DMS 273 (cell line): Measurements from ENCODE around the gene STIL.
A peak's percentile ranks its signal among the peaks of the same experiment; 100 is the strongest.

Experiments
- DNase-seq: peaks from one replicate; lab custom pipeline; 2025; ENCODE audit not compliant: unreplicated experiment; lab: John Stamatoyannopoulos, UW

STIL gene

DNA sequence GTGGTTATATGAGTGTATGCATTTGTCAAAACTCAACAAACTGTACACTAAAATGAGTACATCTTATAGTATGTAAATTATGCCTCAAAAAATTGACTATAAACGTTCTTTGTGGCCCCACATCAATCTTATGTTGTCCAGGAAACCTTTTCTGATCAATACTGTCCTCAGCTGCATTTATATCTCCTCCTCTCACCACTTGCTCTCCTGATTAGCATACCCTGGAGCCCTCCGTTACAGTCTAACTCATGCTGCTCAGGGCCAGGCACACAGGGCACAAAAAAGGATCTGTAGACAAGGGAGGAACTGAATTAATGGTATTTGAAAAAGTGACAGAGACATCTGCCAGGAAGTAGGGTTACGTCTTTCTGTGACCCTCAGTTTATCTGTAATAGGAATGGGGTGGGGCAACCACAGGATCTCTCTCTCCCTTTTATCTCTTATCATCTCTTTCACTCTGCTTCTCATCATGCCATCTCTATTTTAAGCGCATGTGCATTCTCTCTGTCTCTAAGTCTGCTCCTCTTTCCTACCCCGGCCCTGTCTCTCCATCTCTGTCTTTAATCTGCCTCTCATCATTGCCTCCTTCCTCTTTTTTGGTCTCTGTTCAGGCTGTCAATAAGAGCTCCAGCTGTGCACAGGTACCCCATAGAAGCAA is 74.9 kb downstream of the STIL start:
- no peak for DNase-seq

DNA sequence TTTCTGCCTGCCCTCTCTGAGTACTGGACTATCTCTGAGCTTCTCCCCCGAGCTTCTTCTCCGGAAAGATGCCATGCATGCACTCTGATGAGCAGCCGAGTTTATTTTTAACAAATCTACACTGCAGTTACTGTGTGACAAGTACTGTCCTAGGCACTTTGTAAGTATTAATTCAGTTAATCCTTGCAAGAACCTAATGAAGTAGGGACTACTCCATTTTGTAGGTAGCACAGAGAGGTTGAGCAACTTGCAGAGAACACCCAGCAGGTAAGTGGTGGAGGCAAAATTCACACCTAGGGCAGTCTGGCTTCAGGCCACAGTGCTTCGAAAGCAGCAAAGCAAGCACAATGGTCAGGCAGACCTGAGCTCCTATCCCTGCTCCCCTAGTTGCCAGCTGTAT is 78.1 kb downstream of the STIL start:
- DNase-seq, result no peak

DNA sequence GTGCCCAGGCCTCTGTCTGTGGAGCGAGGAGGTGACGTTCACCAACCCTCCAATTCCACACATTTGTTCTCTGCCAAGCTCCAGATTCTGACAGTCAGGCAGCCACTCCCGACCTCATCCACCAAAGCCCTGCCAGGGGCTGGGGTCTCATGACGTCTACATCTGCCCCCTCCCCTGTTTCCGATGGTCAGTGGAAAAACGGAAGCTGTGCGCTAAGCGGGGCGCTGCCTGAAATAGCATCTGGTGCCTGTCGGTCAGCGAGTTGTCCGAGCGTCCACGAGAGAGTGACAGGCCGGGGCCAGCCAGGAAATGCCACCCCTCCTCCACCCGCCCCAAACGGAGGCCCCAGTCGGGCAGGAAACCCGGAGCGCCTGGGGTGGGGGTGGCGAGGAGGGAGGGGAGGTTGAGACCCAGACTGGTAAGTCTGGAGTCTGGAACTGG is 78.7 kb downstream of the STIL start:
- no peak for DNase-seq

DNA sequence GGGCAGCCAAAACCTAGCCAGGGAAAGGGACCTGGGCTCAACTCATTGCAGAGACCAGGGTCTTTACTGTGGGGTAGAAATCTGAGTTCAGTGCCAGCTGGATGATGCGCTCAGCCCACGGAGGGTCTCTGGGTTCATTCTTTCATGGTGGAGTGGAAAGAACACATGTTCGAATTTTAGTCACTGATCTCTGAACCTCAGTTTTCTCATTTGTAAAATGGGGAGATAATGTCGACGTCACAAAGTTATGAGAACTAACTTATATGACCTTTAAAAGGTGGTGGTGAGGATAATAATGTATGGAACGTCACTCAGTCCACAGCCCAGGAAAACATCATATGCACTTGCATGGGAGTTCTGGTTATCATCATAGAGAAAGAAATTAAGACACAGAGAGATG is 80.8 kb downstream of the STIL start:
- no peak for DNase-seq

DNA sequence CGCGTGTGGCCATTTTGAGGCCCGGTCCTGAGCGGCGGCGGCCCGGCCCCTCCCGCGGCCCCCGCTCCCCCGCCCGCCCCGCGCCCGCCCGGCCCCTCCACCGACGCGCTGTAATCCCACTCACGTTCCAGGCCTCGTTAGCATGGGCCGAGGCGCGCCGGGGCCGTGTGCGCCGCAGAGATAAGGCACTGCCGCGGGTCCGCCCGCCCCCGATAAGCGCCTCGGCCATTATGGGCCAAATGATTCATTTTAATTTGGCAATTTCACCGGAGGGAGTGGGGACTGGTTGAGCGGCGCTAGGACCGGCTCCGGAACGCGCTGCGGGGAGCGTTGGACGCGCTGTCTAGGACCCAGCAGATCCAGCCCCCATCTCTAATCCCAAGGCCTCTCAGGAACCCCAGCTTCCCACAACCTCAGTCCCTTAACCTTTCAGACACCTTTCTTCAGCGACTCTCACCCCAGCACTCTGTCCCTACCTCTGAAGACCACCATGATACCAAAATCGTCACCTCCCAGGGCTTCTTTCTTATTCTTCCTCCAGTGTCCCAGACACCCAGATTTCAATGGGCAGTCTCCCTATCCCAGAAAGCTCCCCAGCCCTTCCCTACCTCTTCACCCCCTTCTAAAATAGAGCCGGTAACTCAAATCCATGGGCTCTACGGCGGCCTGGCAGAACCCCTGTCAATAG is 81.6 kb downstream of the STIL start, which contains the start of gene TAL1:
Gene TAL1 (minus strand): TSS at position 39 of the 688 bp plus-strand sequence. CDS start 6,337 bp downstream, outside the sequence.
- no peak for DNase-seq

DNA sequence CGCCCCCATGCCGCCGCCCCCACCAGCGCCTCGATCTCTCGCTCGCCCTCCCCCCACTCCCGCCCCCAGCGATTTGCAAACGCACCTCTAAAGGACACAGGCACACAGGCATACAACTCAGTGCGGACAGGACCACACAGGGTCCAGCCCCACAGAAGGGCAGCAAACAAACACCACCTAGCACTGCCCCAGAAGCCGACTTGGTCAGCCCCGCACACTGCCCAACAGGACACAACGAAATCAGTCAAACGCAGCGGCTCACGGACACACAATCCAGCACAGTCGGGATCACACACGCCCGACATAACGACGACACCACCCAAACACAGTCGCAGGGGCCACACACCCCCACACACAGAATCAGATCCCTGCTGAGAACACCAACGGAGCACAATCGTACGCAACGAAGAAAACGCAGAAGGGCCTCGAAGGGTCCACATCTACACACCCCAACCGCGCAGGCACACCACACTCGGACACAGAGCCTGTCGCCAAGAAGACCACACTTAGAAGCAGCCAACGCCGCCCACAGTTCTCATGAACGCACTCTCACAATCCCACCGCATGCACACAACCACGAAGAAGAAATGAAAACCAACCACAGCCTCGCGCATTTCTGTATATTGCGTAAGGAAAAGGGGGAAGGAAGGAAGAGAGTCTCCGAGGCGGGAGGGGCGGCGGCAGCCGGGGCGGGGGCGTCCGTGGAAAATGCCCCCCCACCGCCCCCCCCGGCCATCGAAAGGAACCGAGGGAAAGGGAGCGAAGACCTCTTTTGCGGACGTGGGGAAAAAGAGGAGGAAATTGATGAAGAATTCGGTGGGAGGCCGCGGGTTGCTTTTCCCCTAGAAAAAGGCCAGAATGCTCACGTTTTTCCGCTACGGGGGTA is 82.4 kb downstream of the STIL start:
- DNase-seq, result no peak

DNA sequence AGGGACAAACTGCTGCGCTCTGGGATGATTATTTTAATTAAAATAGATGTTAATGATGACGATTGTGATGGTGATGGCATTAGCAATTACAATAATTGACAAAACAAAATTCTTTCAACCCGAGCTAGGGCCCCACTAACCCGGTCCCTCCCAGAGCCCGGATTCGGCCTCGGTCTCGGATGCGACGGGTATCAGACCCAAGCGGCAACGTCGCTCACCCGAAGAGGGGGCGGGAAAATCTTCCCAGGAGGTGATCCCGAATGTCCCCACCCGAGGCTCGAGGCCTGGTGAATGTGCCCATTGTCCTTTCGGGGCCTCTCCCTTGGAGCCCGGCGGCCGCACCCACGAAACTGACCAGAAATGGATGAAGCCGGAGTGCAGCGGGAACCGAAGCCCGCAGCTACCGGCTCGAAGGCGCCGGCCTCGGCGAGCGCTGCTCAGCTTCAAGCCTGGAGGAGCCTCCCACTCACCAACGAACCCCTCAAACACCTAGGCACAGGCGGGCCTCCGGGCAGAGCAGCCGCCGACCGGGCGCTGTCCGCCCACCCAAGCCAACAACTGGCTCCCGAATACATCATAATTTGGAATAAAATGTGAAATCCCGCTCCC is 83.2 kb downstream of the STIL start:
- DNase-seq, result no peak

DNA sequence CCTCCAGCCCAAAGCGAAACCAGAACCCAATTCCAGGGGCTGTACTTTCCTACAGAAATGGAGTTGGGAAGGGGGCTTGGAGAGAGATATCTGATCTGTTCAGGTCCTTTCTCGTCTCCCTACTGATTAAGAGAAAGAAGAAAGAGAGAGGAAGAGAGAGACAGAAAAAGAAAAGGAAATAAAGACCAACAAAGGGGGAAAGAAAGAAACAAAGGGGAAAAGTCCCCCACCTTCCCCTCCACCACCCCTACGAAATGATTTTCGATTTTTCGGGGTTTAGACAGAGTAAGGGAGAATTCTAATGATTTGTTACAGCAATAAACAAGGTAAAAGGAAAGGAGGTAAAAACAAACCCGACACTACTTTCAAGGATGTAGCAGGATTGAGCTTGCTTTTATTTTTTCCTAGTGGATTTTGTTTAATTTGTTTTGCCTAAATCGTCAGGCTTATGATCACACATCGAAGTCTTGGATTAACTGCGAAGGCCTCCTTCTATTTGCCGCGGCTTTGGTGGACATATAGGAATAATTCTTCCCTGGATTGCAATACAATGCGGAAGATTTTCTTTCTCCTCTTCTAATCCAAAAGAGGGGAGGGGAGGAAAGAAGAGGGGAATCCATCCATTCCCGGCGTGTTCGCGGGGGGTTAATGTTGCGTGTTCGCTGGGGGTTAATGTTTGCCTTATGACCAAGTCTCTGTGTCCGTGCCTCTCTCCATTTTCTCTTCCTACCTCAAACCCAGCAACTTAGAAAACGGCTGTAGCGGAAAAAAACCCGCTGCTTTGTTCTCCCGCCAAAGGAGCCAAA is 83.9 kb downstream of the STIL start:
- DNase-seq, result no peak

DNA sequence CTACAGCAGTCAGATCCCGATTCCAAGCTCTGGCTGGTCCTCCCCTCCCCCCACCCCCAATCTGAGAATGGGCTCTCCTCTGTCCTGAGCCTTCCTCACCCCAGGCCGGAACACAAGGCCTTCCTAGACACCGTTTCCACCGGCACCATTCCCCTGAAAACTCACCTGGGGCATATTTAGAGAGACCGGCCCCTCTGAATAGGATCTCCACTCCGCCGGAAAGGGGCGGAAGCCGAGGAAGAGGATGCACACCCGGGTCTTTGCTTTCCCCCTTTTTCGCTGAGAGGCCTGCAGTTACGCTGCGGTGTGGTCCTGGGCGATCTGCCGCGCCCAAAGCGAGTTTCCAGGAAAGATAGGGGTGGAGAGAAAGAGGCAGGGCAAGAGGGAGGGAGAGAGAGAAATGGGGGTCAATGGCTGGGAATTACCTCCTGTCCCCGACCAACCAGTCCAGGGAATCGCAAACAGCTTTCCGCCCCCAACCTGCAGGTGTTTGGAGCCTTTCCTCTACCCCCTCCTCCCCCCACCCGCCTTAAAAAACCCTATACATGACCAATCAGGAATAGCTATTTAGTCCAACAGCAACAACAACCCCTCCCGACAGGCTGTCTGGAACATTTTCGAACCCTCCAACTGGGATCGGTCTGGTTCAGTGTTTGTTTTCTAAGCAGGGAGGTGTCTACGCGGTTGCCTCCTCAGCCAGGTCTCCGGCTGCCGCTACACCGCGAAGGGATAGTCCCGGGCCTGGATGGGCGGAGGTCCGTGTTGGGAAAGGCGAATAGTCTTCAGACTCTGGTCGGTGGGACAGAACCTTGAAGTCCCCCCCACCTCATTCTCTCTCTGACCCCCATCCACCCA is 84.7 kb downstream of the STIL start:
- DNase-seq, result no peak

DNA sequence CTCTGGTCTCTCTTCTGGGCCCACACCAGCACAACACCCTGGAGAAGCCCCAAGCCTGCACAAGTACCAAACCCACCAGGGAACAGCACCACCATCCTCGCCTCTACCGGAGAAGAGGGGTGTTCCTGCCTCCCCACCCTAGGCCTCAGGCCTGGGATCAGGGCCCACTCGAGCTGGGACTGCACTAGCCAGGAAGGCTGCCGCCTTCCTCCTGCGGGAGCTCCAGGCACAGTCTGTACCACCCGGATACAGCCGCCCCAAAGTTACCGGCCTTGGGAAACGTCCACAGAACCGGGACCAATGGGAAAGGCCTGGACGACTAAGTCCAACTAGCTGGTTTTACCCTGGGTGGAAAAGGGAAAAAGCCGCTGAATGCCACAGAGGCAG is 85.3 kb downstream of the STIL start:
- no peak for DNase-seq

DNA sequence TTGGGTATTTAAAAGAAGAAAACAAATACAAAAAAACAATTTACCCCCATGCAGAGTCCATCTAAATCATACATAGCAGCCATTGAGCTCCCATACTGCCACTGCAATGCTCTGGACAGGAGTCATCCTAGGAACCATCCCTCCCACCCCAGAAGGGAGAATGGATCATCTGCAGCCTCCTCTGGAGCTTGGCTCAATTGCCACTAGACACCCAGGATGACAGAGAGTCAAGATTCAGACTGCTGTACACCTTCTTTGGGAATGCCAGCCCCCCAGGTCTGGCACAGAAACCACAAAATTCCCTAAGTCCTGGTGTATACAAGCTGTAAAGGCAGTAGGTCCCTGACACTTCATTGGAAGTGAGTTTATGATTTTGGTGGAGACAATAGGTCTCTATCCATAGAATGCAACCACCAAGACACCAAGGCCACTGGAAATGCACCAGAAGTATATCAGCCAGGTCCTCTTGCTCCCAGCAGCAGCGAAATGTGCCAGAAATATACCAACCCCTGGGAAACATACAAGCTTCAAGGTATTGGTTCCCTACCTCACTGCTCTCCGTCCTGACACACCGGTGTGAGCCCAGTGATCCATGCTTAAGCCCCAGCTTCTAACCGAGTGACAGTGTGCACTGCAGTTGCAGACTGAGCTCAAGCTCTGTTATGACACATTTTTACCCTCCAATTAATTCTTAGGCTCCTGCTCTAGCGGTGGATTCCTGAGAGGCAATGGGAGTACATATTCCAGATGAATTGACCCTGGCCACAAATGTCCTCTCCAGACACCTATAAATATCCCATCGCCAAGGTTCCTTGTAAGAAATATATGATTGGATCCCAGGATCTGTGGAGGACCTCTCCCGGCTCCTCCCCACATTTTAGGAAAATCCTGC is 86.4 kb downstream of the STIL start:
- DNase-seq, result peak; percentile 24

DNA sequence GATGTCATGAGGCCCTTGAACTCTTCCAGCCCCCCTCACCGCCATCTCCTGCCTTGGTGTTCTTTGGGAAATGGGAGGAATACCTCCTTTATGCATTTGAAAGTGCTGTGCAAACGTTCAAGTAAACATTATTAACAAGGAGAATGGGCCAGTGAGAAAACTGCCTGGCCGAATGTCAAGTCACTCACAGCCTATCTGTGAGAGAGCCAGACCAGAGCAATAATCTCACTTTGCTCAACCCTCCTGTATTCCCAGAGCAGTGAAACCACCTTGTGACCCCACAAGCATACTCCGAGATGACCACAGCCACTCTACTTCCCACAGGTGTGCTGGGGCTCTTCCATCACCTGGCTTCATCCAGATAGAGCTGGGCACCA is 87.1 kb downstream of the STIL start:
- DNase-seq, result no peak

DNA sequence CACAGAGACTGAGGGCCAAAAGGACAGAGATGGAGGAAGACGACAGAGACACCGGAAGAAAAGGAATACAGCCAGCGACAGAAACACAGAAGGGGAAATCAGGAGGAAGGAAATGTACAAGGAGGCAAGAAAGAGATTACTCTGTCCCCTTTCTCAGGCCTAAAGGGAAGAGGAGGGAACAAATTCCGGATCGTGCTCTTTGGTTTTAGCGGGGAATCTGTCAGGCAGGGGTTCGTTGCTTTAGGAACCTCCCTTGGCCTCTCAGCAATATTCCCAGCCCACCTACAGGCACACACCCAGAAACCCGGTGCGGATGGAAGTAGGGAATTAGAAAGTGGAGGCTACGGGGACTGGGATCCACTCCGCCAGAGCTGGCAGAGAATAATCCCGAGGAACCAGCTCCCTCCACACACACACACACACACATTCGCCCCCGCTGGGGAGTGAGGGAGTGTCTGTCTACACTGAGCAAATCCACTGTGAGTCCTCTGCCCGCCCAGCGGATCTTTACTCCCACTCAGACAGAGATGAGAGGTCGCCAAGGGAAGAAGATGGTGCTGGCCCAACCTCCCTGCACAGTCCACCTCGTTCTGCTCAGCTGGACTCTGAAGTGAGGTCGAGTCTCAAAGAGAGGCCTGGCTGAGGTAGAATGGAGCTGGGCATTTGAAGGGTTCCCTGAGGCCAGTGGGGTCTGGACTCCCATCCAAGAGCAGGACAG is 87.7 kb downstream of the STIL start:
- DNase-seq, result no peak

DNA sequence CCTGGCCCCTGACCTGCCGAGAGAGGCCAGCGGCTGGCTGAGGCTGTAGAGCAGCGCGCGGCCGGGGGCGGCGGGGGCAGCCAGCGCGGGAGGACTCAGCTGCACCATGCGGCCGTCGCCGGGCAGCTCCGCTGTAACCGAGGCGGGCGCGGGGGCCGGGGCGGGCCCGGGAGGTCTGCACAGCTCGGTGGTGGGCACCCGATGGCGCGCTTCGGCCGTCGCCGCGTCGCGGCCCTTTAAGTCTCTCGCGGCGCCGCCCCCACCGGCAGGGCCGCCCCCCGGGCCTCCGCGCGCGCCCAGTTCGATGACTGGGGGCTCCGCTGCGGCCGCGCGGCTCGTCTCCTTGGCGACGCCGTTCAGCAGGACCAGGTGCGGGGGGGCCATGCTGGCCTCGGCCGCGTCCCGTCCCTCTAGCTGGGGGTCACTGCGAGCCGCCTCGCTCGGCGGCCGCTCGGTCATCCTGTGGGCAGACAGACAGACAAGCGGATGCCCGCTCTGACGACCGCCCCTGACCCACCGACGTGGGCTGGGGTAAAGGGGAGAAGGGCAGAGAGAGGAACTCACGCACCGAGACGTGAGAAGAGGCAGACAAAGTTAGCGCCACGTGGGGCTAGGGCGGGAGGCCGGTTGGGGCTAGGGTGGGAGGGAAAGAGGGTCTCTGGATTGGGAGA is 88.4 kb downstream of the STIL start:
- DNase-seq, result peak; percentile 63

DNA sequence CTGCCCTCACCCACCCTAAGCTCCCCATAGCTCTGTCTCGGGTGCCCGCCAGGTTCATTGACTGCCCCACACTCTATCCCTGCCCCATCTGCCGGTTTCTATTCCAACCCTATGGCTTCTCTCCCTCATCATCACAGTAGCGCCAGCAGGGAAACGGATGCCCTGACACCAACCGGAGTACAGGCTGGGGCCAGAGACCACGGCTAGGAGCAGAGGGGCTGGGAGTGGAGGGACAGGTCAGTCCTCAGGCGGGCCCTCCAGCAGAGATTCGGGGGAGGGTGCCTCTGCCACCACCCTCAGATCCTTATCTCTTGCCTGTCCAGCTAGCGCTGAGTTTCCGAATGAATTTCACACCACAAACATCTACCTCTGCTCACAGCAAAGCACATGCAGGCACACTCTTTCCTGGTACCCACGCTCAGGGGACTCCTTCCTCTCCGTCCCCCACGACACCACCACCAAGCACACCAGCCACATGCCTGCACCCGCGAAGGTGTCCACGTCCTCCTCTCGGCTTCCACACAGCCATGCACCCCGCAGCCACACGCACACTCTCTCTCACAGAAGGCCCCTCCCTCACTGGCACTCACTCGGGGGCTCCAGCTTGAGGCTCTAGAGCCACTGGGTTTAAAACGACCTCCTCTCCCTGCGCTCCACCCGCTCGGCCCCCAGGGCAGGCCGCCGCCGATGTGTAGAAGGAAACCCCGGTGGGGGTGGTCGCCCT is 89.1 kb downstream of the STIL start:
- peak; percentile 63 for DNase-seq

DNA sequence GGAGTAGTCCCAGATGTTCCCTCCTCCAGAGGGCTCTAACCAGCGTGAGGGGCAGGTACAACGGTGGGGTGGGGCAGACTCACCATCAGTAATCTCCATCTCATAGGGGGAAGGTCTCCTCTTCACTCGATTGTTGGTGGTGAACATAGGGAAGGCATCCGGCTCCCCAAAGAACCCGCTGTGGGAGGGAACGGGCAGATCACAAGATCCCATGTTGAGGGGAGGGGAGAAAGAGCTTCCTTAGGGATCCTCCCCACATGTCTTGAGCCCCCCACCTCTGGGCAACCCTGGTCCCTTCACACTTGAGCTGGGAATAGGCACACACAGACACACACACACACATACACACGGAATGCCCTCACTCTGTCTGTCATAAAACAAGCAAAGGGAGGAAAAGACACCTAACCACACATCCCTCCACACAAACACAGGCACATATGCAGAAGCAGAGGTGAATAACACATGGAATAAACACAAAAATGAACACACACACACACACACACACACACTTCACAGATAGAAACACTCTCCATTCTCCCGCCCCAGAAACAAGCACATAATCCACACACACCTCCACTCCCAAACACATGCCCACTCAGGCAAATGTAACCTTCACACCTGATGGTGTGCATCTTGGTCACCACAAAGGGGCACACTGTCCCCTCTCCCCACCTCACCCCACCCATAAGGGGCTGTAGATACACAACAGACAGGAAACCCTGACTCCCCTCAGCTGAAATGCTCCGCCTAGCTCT is 89.8 kb downstream of the STIL start:
- DNase-seq, result no peak
